A549 (cell line): Measurements from ENCODE around the gene COMMD3. TPM values are rescaled to one million over a fixed set of nuclear protein-coding genes. Genes with fewer than 3 reads are reported as not detected.

Experiments
- ATAC-seq, 2 experiments: fragments of 200-7000 bp in 1 of 2; fragments of >200 bp in 1 of 2; cut with Nextera tagmentation in 1 of 2; cut with Tn5 transposase in 1 of 2; 3 replicates each; pipeline versions ENCODE4 v1.8.0 to v1.9.1; 2018 to 2020; ENCODE audit warnings: mild to moderate bottlenecking in 1 of 2, moderate library complexity in 1 of 2
- CTCF ChIA-PET: fragments of 300-600 bp; sonication (Branson Sonifier 250); formaldehyde crosslinking; extraction: SDS; loops from one replicate; lab custom pipeline; 2021; ENCODE audit warnings: antibody characterized with exemption, inconsistent platforms; lab: Yijun Ruan, JAX
- POLR2A ChIA-PET: fragments of 350-600 bp; formaldehyde crosslinking; extraction: SDS; loops from one replicate; lab custom pipeline; 2021; ENCODE audit warnings: antibody characterized with exemption, inconsistent platforms; lab: Yijun Ruan, JAX
- DNase-seq, 2 experiments: peaks; one replicate each; pipeline versions ENCODE4 v3.0.0 to v3.0.0-alpha.2; 2011 to 2016; ENCODE audit warnings: low read depth in 1 of 2, low spot score in 1 of 2
- FAIRE-seq: peaks from 2 replicates; lab custom pipeline; 2011; peaks lifted over from hg19 to GRCh38; lab: Jason Lieb, UNC
- H3K27ac ChIP-seq, 2 experiments: fragments of >200 bp; sonication (Bioruptor Twin); formaldehyde crosslinking; 3 replicates each; pipeline ENCODE4 v1.5.1; 2016 to 2017
- H3K4me1 ChIP-seq: fragments of >200 bp; sonication (Bioruptor Twin); formaldehyde crosslinking; 3 replicates; pipeline ENCODE4 v1.6.1; 2016
- H3K4me2 ChIP-seq: fragments of >200 bp; sonication (Bioruptor Twin); formaldehyde crosslinking; 3 replicates; pipeline ENCODE4 v1.6.1; 2016
- H3K4me3 ChIP-seq: fragments of >200 bp; sonication (Bioruptor Twin); formaldehyde crosslinking; 3 replicates; pipeline ENCODE4 v1.5.1; 2016
- H3K9me3 ChIP-seq: fragments of >200 bp; sonication (Bioruptor Twin); formaldehyde crosslinking; 3 replicates; pipeline ENCODE4 v1.6.1; 2016
- BHLHE40 ChIP-seq: IDR thresholded peaks from 2 replicates; pipeline ENCODE4 v1.6.1; 2012; ENCODE audit warnings: low read depth, low read length, inconsistent platforms
- CBX2 ChIP-seq: fragments of 200-600 bp; sonication (generic); IDR thresholded peaks from 2 replicates; pipeline ENCODE4 v1.6.1; 2016; ENCODE audit warnings: low read depth, mild to moderate bottlenecking, borderline replicate concordance
- CHD2 ChIP-seq: fragments of 150-350 bp; IDR thresholded peaks from 2 replicates; pipeline ENCODE4 v1.6.1; 2014; ENCODE audit warnings: low read length; ENCODE audit not compliant: partially characterized antibody
- CHD4 ChIP-seq: fragments of 200-600 bp; sonication (generic); IDR thresholded peaks from 2 replicates; pipeline ENCODE4 v1.6.1; 2016; ENCODE audit warnings: antibody characterized with exemption, mild to moderate bottlenecking, borderline replicate concordance
- CTCF ChIP-seq: fragments of >200 bp; sonication (Bioruptor Twin); formaldehyde crosslinking; IDR thresholded peaks from 3 replicates; pipeline ENCODE4 v1.5.1; 2016
- EHF ChIP-seq: fragments of 250-450 bp; sonication (Bioruptor Pico); IDR thresholded peaks from 2 replicates; pipeline ENCODE4 v1.5.0; 2020; ENCODE audit warnings: mild to moderate bottlenecking
- EHMT2 ChIP-seq: fragments of 200-600 bp; sonication (generic); IDR thresholded peaks from 2 replicates; pipeline ENCODE4 v1.6.1; 2016; ENCODE audit warnings: antibody characterized with exemption, low read depth, mild to moderate bottlenecking, moderate library complexity
- ESRRA ChIP-seq: fragments of 150-350 bp; IDR thresholded peaks from 2 replicates; pipeline ENCODE4 v1.6.1; 2014; ENCODE audit warnings: mild to moderate bottlenecking, low read length, borderline replicate concordance
- GATA3 ChIP-seq: IDR thresholded peaks from 2 replicates; pipeline ENCODE4 v1.6.1; 2012; ENCODE audit warnings: borderline replicate concordance
- HDAC2 ChIP-seq: fragments of 200-600 bp; sonication (generic); IDR thresholded peaks from 2 replicates; pipeline ENCODE4 v1.6.1; 2016
- HOXA7 ChIP-seq: fragments of 250-450 bp; sonication (Bioruptor Pico); IDR thresholded peaks from 2 replicates; pipeline ENCODE4 v1.5.0; 2020; ENCODE audit warnings: mild to moderate bottlenecking, moderate library complexity
- HOXB13 ChIP-seq: fragments of 250-450 bp; sonication (Bioruptor Pico); IDR thresholded peaks from 2 replicates; pipeline ENCODE4 v1.5.0; 2020; ENCODE audit warnings: low read depth, mild to moderate bottlenecking, moderate library complexity
- MYC ChIP-seq: IDR thresholded peaks from 2 replicates; pipeline ENCODE4 v1.6.1; 2012; ENCODE audit warnings: mild to moderate bottlenecking, inconsistent platforms, low read length, improper control_type of control experiment, borderline replicate concordance
- NFE2L2 ChIP-seq: fragments of 150-350 bp; conservative IDR thresholded peaks from 2 replicates; pipeline ENCODE4 v1.6.1; 2014; ENCODE audit warnings: low read length
- NR3C1 ChIP-seq: fragments of >200 bp; sonication (Bioruptor Twin); formaldehyde crosslinking; IDR thresholded peaks from 3 replicates; pipeline ENCODE4 v1.6.1; 2017
- PHF8 ChIP-seq: fragments of 200-600 bp; sonication (generic); IDR thresholded peaks from 2 replicates; pipeline ENCODE4 v1.6.1; 2016; ENCODE audit warnings: low read depth, mild to moderate bottlenecking, antibody characterized with exemption, moderate library complexity, borderline replicate concordance
- RAD21 ChIP-seq, 2 experiments: fragments of >200 bp in 1 of 2; sonication (Bioruptor Twin) in 1 of 2; formaldehyde crosslinking in 1 of 2; IDR thresholded peaks in 1 of 2; conservative IDR thresholded peaks in 1 of 2; 2 replicates in 1 of 2; 3 replicates in 1 of 2; pipeline ENCODE4 v1.6.1; 2012 to 2018; ENCODE audit warnings: inconsistent platforms in 1 of 2
- RCOR1 ChIP-seq: fragments of 150-350 bp; IDR thresholded peaks from 2 replicates; pipeline ENCODE4 v1.6.1; 2014; ENCODE audit warnings: antibody characterized with exemption, low read length, low read depth
- RFX5 ChIP-seq: fragments of 450-650 bp; IDR thresholded peaks from 2 replicates; pipeline ENCODE4 v1.7.1; 2014; ENCODE audit warnings: antibody characterized with exemption, mild to moderate bottlenecking, moderate library complexity
- RNF2 ChIP-seq: fragments of 200-600 bp; sonication (generic); IDR thresholded peaks from 2 replicates; pipeline ENCODE4 v1.6.1; 2016; ENCODE audit warnings: low read depth, mild to moderate bottlenecking, antibody characterized with exemption, moderate library complexity, borderline replicate concordance
- SMC3 ChIP-seq: fragments of >200 bp; sonication (Bioruptor Twin); formaldehyde crosslinking; IDR thresholded peaks from 3 replicates; pipeline ENCODE4 v1.6.1; 2018; ENCODE audit warnings: inconsistent platforms
- SREBF2 ChIP-seq: fragments of 450-650 bp; IDR thresholded peaks from 2 replicates; pipeline ENCODE4 v1.6.1; 2014; ENCODE audit warnings: mild to moderate bottlenecking, moderate library complexity
- TFCP2L1 ChIP-seq: fragments of 250-450 bp; sonication (Bioruptor Pico); IDR thresholded peaks from 2 replicates; pipeline ENCODE4 v1.5.0; 2021; ENCODE audit warnings: mild to moderate bottlenecking
- ZC3H11A ChIP-seq: fragments of 450-650 bp; IDR thresholded peaks from 2 replicates; pipeline ENCODE4 v1.6.1; 2014; ENCODE audit warnings: antibody characterized with exemption, mild to moderate bottlenecking
- ZFP36 ChIP-seq: fragments of 450-650 bp; IDR thresholded peaks from 2 replicates; pipeline ENCODE4 v1.6.1; 2014; ENCODE audit warnings: borderline replicate concordance; ENCODE audit not compliant: partially characterized antibody
- ZNF302 ChIP-seq: fragments of 250-450 bp; sonication (Bioruptor Pico); IDR thresholded peaks from 2 replicates; pipeline ENCODE4 v1.9.0; 2021; ENCODE audit warnings: inconsistent platforms, mild to moderate bottlenecking, moderate library complexity
- WGBS: methylation state at CpG from one replicate; pipeline ENCODE4 v1.1.6; 2017; ENCODE audit errors: missing lambda C conversion rate; 5-methylcytosine and 5-hydroxymethylcytosine counted together
- polyA plus RNA-seq, 4 experiments: library from polyadenylated mRNA; depleted of rRNA in 3 of 4; stranded (reverse); fragments of >200 nt; fragmentation: RNase III in 1 of 4; extraction: RNeasy Plus Mini Kit Qiagen cat#74134 plus additional on column Dnase treatment in 1 of 4; gene quantifications; 2 replicates in 3 of 4; 3 replicates in 1 of 4; pipeline ENCODE4 v1.2.3, GENCODE V29; 2011 to 2017
- TF ChIP-seq, protein P1 (sequence below): IDR thresholded peaks from 2 replicates; pipeline ENCODE4 v1.6.1; 2012
- TF ChIP-seq, protein P2 (sequence below): fragments of >200 bp; sonication (Bioruptor Twin); formaldehyde crosslinking; IDR thresholded peaks from 2 replicates; pipeline ENCODE4 v1.6.1; 2016
- TF ChIP-seq, protein P3 (sequence below): fragments of 150-350 bp; IDR thresholded peaks from 2 replicates; pipeline ENCODE4 v1.6.1; 2014; ENCODE audit warnings: low read depth, mild to moderate bottlenecking, low read length
- TF ChIP-seq, protein P4 (sequence below): IDR thresholded peaks from 2 replicates; pipeline ENCODE4 v1.6.1; 2012

Gene COMMD3
- polyA plus RNA-seq, 2 of the 4 experiments (the other 2 are of a cell fraction): 42.2 to 70.8 TPM

DNA sequence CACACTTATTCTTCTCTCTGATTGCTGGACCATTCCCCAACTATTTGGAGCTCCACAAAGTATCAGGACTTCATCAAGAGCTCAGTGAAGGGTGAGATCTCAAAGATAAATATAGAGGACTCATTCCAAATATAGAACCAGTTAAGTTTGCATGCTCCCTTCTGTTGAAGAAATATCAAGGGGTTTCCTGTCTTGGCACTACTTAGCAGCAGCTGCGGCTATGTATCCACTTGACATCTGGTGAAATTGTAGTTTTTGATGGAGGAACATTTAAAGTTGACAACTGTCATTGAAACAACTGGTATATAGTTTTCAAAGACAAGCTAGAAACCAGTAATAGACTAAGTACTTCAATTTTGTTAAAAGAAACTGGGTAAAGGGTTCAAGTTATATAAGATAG, 28.1 kb downstream of the COMMD3 start:
- no peak for ATAC-seq
- Histone ChIP-seq H3K9me3 (no peaks in the 10 kb centered on the region), H3K4me3 (no peak overlapping the region), H3K27ac (no peak overlapping the region), H3K4me2 (no peak overlapping the region), H3K4me1 (peaks cover 9% of the 10 kb centered on the region; the same call in 1 of the 3 replicates)
- ChIA-PET POLR2A (no interaction called here), CTCF (no interaction called here)
- FAIRE-seq: no peak
- no peak for DNase-seq
- 52% methylated on average over 1 of the region's 1 CpG for WGBS
- no peak for TF ChIP-seq NR3C1
- no peak for TF ChIP-seq RAD21 (conservative IDR thresholded peaks at IDR 0.05 in 1 of 2, IDR thresholded peaks at IDR 0.05 in 1 of 2)
- TF ChIP-seq EHMT2: no peak
- TF ChIP-seq RFX5: no peak
- TF ChIP-seq HDAC2: no peak
- no peak for TF ChIP-seq CHD4
- TF ChIP-seq CBX2: no peak
- no peak for TF ChIP-seq CTCF
- TF ChIP-seq CHD2: no peak
- TF ChIP-seq GATA3: no peak
- no peak for TF ChIP-seq ESRRA
- TF ChIP-seq, protein P1, sequence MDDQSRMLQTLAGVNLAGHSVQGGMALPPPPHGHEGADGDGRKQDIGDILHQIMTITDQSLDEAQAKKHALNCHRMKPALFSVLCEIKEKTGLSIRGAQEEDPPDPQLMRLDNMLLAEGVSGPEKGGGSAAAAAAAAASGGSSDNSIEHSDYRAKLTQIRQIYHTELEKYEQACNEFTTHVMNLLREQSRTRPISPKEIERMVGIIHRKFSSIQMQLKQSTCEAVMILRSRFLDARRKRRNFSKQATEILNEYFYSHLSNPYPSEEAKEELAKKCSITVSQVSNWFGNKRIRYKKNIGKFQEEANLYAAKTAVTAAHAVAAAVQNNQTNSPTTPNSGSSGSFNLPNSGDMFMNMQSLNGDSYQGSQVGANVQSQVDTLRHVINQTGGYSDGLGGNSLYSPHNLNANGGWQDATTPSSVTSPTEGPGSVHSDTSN: no peak
- TF ChIP-seq BHLHE40: no peak
- TF ChIP-seq, protein P2, sequence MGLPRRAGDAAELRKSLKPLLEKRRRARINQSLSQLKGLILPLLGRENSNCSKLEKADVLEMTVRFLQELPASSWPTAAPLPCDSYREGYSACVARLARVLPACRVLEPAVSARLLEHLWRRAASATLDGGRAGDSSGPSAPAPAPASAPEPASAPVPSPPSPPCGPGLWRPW: no peak
- no peak for TF ChIP-seq TFCP2L1 (CRISPR knock-in tag)
- TF ChIP-seq, protein P3, sequence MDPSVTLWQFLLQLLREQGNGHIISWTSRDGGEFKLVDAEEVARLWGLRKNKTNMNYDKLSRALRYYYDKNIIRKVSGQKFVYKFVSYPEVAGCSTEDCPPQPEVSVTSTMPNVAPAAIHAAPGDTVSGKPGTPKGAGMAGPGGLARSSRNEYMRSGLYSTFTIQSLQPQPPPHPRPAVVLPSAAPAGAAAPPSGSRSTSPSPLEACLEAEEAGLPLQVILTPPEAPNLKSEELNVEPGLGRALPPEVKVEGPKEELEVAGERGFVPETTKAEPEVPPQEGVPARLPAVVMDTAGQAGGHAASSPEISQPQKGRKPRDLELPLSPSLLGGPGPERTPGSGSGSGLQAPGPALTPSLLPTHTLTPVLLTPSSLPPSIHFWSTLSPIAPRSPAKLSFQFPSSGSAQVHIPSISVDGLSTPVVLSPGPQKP: no peak
- TF ChIP-seq HOXA7 (CRISPR knock-in tag): no peak

GRCh38 chr10:22344781-22345300, 28.7 kb downstream of the COMMD3 start:
- Histone ChIP-seq H3K27ac (no peak overlapping the region), H3K4me3 (no peak overlapping the region), H3K9me3 (no peaks in the 10 kb centered on the region), H3K4me2 (no peak overlapping the region), H3K4me1 (0 out of 3 replicates have a peak, but pooled peaks cover 4% of the 10 kb centered on the region)
- ChIA-PET CTCF (no interaction called here), POLR2A (no interaction called here)
- FAIRE-seq (no peak), DNase-seq (no peak), ATAC-seq (no peak)
- TF ChIP-seq, protein P3: no peak
- TF ChIP-seq ZFP36 (no peak), EHF (no peak), SREBF2 (no peak), ZC3H11A (no peak), SMC3 (no peak), RCOR1 (no peak), ZNF302 (CRISPR knock-in tag) (no peak), RNF2 (no peak), NFE2L2 (no peak), PHF8 (no peak), HOXB13 (no peak), MYC (no peak), CBX2 (no peak)
- TF ChIP-seq, protein P1: no peak
- TF ChIP-seq, protein P4, sequence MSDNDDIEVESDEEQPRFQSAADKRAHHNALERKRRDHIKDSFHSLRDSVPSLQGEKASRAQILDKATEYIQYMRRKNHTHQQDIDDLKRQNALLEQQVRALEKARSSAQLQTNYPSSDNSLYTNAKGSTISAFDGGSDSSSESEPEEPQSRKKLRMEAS: no peak
- 76% methylated on average over 21 of the region's 26 CpGs for WGBS
